Stimulated activated CD4-positive, alpha-beta T cell treated with anti-CD3 and anti-CD28 coated beads, TNF-alpha, amount 100 ng/mL, for 4 hours (primary cell): Measurements from ENCODE around the gene LPCAT3.

Experiments used
- DNase-seq, 3 experiments: peaks; one replicate each; pipeline ENCODE4 v3.0.0-alpha.2; 2020; ENCODE audit warnings: low read depth in 3 of 3

LPCAT3 gene

DNA sequence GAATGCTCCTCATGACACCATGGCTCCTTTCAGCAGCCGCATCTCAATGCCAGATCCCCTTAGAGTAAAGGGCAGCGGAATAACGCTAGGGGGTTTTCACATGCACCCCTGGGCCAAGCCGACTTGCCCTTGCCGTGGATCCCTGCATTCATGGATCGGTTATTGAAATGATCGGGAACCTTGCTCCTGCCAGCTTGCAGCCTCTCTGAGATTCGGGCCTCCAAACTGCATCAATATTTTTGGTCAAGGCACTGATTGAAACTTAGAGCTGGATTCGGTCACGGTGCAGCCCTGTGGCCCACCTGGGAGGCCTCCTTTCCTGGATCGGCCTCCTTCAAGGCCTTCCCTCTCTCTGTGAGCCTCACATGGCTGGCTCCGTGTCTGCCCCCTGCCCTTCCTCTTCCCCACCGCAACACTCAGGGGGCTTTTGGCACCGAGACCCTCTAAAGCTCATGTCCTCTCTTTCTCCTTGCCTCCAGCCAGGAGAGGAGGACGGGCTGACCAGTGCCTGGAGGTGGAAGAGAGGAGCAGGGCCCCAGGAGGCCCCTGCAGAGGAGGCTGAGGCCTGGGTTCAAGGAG is 65.3 kb downstream of the LPCAT3 start:
- DNase-seq, result no peak

DNA sequence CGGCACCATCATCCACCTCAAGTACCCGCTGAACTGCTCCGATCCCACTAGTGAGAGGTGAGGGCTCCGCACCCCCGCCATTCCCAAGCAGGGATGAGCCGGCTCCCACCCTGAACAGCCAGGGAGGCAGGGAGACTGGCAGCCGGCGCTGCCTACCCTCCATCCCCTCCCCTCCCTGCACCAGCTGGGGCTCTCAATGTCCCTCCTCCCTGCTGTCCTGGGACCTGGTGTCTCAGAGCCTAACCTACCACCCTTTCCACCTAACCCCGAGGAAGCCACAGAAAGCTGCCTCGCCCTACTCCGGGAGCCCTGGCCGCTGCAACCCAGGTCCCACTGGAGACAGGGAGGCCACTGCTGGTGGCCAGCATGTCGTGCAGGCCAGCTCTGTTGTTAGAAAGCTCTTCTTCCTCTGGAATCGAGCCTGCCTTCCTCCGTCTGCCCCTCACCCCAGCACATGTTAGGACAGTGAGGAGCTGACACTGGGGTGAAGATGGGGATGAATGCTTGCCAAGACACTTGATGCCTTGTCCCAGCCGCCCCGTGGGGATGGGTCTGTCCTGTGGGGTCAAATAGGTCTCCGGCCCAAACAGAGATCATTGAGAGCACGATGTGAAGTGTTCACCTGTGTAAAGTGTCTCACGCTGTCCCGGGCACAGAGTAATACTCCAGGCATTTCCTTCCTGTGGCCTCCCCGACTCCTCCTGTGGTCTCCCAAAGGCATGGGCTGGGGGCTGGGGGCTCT is 66.0 kb downstream of the LPCAT3 start:
- DNase-seq, result no peak

GRCh38 chr12:6951551-6952120 is 66.6 kb downstream of the LPCAT3 start:
- no peak for DNase-seq

GRCh38 chr12:6950811-6951540 is 67.3 kb downstream of the LPCAT3 start, which contains the start of gene PTPN6:
TSS of gene PTPN6 (plus strand) at chr12:6951356. CDS start at chr12:6951513, 157 bp downstream.
- DNase-seq, result peak in 1 of 3 experiments; percentile 64

GRCh38 chr12:6950401-6950801 is 67.9 kb downstream of the LPCAT3 start:
- no peak for DNase-seq

- DNase-seq, result no peak
Observed at GRCh38 chr12:6948873-6949594, 69.2 kb downstream of the LPCAT3 start.

GRCh38 chr12:6947615-6948014 is 70.7 kb downstream of the LPCAT3 start:
- DNase-seq, result no peak

GRCh38 chr12:6946920-6947374 is 71.3 kb downstream of the LPCAT3 start:
- no peak for DNase-seq

DNA sequence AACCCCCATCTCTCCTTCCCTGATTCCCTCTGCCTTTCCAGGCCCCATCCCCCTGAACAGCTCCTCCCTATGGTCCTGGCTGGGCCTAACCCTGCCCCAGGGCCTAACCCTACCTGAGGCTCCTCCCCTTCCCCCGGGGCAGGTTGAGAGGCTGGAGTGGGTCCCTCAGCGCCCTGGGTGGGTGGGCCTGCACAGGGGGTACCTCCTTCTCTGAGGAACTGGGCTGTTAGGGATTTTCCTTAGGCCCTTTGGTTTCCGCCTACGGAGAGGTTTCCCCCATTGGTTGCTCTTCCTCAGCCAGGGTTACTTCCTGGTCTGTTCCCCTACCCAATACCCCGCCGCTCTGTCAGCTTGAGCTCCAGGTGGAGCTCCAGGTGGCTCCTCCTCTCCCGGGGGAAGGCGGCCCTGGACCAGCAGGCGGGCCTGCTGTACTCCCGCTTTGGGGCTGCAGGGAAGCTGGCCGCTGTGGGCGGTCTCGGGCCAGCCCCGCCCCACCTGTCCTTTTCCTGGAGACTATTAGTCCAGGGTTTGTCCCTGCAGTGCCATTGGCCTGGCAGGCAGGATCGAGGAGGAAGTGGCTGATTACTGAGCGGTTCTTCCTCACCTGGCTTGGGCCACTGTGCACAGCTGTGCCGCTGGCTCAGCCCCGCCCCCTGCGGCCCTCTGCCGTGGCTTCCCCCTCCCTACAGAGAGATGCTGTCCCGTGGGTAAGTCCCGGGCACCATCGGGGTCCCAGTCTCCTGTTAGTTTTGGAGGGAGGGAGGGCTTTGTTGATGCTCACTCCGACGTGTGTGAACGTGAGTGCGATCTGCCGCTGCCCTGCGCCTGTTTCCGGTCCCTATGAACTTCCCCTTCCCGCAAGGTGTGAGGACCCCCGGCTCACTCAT is 72.0 kb downstream of the LPCAT3 start:
- no peak for DNase-seq

- DNase-seq, result no peak
Observed at GRCh38 chr12:6945613-6946012, 72.7 kb downstream of the LPCAT3 start.

DNA sequence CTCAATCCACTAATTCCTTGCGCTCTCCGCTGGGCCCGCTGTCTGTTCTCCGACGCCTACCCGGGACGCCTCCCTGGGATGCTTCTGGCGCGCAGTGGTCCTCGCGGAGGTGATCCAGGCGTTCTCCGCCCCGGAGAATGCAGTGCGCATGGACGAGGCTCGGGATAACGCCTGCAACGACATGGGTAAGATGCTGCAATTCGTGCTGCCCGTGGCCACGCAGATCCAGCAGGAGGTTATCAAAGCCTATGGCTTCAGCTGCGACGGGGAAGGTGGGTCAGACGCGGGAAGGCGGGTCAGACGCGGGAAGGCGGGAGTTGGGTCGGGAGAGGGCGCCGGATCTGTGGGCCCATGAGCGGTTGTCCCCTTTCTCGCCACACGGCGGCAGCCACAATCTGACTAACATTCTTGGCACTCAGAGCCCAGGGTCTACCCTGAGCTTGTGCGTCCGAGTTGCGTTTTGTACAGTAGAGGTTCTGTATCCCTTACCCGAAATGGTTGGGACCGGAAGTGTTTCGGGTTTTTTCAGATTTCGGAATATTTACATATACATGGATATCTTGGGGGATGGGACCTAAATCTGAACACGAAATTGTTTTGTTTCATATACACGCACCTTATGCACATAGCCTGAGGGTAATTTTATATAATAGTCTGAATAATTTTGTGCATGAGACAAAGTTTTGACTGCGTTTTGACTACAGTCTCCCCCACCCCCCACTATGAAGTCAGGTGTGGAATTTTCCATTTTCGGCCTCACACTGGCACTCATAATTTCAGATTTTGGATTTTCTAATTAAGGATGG is 73.7 kb downstream of the LPCAT3 start:
- peak; percentile 71 to 76 (median 75) for DNase-seq

DNA sequence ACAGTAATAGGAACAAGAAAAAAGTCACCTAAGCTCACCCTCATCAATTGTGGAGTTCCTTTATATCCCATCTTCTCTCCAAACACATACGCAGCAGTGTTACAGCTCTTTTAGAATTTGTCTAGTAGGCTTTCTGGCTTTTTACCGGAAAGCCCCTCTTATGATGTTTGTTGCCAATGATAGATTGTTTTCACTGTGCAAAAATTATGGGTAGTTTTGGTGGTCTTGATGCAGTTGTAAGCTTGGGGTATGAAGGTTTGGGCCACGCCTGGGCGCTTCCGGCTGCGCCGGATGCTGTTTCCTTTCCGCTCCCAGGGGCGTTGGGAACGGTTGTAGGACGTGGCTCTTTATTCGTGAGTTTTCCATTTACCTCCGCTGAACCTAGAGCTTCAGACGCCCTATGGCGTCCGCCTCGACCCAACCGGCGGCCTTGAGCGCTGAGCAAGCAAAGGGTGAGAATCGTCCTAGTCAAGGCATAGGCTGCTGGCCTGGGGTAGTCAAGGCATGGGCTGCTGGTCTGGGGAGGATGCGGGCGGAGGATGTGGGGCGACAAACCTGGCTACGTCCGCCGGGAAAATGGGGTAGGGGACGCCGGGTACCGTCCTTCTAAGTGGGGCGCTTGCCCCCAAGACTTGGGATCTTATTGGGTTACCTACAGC is 74.4 kb downstream of the LPCAT3 start, which contains the start of the genes C12orf57 and RNU7-1:
Gene C12orf57 (plus strand): TSS at position 301 of the 659 bp plus-strand sequence. CDS start 100 bp downstream, at position 401.
Gene RNU7-1 (plus strand): TSS at position 95 of the 659 bp plus-strand sequence.
- DNase-seq, result no peak

DNA sequence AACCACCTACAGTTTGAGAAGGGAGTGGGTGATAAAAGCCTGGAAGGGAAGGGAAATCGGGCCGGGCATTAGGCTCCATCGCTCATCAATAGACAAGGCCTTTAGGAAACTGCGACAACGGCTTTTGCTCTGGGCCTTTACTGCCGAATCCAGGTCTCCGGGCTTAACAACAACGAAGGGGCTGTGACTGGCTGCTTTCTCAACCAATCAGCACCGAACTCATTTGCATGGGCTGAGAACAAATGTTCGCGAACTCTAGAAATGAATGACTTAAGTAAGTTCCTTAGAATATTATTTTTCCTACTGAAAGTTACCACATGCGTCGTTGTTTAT is 74.9 kb downstream of the LPCAT3 start:
- peak in 1 of 3 experiments; percentile 52 for DNase-seq

- DNase-seq, result no peak
Observed at GRCh38 chr12:6942331-6942665, 76.0 kb downstream of the LPCAT3 start.

DNA sequence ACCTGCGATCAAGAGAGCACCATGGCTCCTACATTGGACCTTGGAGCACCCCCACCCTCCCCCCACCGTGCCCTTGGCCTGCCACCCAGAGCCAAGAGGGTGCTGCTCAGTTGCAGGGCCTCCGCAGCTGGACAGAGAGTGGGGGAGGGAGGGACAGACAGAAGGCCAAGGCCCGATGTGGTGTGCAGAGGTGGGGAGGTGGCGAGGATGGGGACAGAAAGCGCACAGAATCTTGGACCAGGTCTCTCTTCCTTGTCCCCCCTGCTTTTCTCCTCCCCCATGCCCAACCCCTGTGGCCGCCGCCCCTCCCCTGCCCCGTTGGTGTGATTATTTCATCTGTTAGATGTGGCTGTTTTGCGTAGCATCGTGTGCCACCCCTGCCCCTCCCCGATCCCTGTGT is 76.5 kb downstream of the LPCAT3 start:
- no peak for DNase-seq

DNA sequence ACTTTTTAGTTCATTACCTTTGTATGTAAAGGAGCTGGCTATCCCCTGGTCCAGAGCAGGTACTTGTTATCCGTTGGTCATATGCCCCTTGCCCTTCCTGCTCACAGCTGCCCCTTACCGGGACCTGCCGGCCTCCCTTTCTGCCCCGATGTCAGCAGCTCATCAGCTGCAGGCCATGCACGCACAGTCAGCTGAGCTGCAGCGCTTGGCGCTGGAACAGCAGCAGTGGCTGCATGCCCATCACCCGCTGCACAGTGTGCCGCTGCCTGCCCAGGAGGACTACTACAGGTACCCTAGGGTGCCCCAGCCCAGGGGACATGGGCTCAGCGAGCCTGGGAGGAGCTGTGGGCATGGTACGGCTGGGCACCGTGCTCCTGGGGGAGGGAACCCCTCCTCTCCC is 77.0 kb downstream of the LPCAT3 start:
- DNase-seq, result no peak

- DNase-seq, result no peak
Observed at GRCh38 chr12:6939191-6939540, 79.1 kb downstream of the LPCAT3 start.

DNA sequence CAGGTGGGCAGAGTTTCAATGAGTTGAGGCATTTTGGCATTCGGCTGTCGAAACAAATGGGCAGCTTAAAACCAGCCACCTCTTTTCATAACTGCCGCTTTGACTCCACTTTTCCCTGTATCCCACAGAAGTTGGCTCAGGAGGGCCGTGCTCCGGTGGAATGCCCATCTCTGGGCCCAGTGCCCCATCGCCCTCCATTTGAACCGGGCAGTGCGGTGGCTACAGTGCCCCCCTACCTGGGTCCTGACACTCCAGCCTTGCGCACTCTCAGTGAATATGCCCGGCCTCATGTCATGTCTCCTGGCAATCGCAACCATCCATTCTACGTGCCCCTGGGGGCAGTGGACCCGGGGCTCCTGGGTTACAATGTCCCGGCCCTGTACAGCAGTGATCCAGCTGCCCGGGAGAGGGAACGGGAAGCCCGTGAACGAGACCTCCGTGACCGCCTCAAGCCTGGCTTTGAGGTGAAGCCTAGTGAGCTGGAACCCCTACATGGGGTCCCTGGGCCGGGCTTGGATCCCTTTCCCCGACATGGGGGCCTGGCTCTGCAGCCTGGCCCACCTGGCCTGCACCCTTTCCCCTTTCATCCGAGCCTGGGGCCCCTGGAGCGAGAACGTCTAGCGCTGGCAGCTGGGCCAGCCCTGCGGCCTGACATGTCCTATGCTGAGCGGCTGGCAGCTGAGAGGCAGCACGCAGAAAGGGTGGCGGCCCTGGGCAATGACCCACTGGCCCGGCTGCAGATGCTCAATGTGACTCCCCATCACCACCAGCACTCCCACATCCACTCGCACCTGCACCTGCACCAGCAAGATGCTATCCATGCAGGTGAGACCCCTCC is 79.7 kb downstream of the LPCAT3 start:
- DNase-seq, result no peak
